GM23338 (cell line): ENCODE results near the gene KIFC1. TPM values are rescaled to one million over a fixed set of nuclear protein-coding genes. Genes with fewer than 3 reads are reported as not detected.

Experiments
- ATAC-seq: fragments of 200-7000 bp; cut with Tn5 transposase; 3 replicates; pipeline ENCODE4 v1.9.1; 2020
- DNase-seq: peaks from one replicate; pipeline ENCODE4 v3.0.0-alpha.2; 2015; ENCODE audit warnings: low spot score
- H2AFZ ChIP-seq: fragments of 200-600 bp; sonication (generic); 2 replicates; pipeline ENCODE4 v1.8.0; 2016; ENCODE audit warnings: antibody characterized with exemption, mild to moderate bottlenecking, moderate library complexity
- H3F3A ChIP-seq: fragments of 200-600 bp; sonication (generic); replicated peaks from 2 replicates; pipeline ENCODE4 v1.8.0; 2017; ENCODE audit warnings: antibody characterized with exemption, mixed run types, low read depth
- H3K27ac ChIP-seq: fragments of 200-600 bp; sonication (generic); 2 replicates; pipeline ENCODE4 v1.6.1; 2016; ENCODE audit warnings: low read depth
- H3K27me3 ChIP-seq: fragments of 200-600 bp; sonication (generic); 2 replicates; pipeline ENCODE4 v1.8.0; 2016; ENCODE audit warnings: mild to moderate bottlenecking, mixed run types, moderate library complexity; ENCODE audit not compliant: insufficient read depth
- H3K36me3 ChIP-seq: fragments of 200-600 bp; sonication (generic); 2 replicates; pipeline ENCODE4 v1.8.0; 2016; ENCODE audit warnings: mild to moderate bottlenecking; ENCODE audit not compliant: insufficient read depth
- H3K4me1 ChIP-seq: fragments of 200-600 bp; sonication (generic); 2 replicates; pipeline ENCODE4 v1.8.0; 2016; ENCODE audit warnings: mild to moderate bottlenecking, moderate library complexity; ENCODE audit not compliant: insufficient read depth
- H3K4me2 ChIP-seq: fragments of 200-600 bp; sonication (generic); 2 replicates; pipeline ENCODE4 v1.7.1; 2017; ENCODE audit warnings: mixed run types
- H3K4me3 ChIP-seq: fragments of 200-600 bp; sonication (generic); 2 replicates; pipeline ENCODE4 v1.6.1; 2016; ENCODE audit warnings: mixed run types
- H3K79me2 ChIP-seq: fragments of 200-600 bp; sonication (generic); replicated peaks from 2 replicates; pipeline ENCODE4 v1.8.0; 2017; ENCODE audit warnings: mild to moderate bottlenecking; ENCODE audit not compliant: insufficient read depth
- H3K9me2 ChIP-seq: fragments of 200-600 bp; sonication (generic); 2 replicates; pipeline ENCODE4 v1.8.0; 2017; ENCODE audit not compliant: insufficient read depth
- H4K20me1 ChIP-seq: fragments of 200-600 bp; sonication (generic); replicated peaks from 2 replicates; pipeline ENCODE4 v1.8.0; 2017; ENCODE audit warnings: mild to moderate bottlenecking; ENCODE audit not compliant: insufficient read depth
- H3K27ac Mint-ChIP-seq: 2 replicates; pipeline ENCODE4 v1.8.0; 2020; ENCODE audit warnings: inconsistent platforms, mild to moderate bottlenecking, moderate library complexity, mixed read lengths
- H3K27me3 Mint-ChIP-seq: 3 replicates; pipeline ENCODE4 v1.8.0; 2022; ENCODE audit warnings: low read depth, mild to moderate bottlenecking, moderate library complexity, mixed read lengths, inconsistent platforms; ENCODE audit not compliant: insufficient read depth, poor library complexity
- H3K36me3 Mint-ChIP-seq: 3 replicates; pipeline ENCODE4 v1.8.0; 2021; ENCODE audit warnings: low read depth, mild to moderate bottlenecking, inconsistent platforms, moderate library complexity, mixed read lengths
- H3K4me1 Mint-ChIP-seq: 3 replicates; pipeline ENCODE4 v1.8.0; 2020; ENCODE audit warnings: mild to moderate bottlenecking, inconsistent platforms, mixed read lengths
- H3K4me3 Mint-ChIP-seq: 3 replicates; pipeline ENCODE4 v1.8.0; 2021; ENCODE audit warnings: moderate library complexity, mild to moderate bottlenecking, inconsistent platforms, mixed read lengths
- H3K9me3 Mint-ChIP-seq: 3 replicates; pipeline ENCODE4 v1.8.0; 2020; ENCODE audit warnings: moderate library complexity, mild to moderate bottlenecking, inconsistent platforms, mixed read lengths
- CREB1 ChIP-seq: fragments of 250-450 bp; sonication (Bioruptor Pico); IDR thresholded peaks from 2 replicates; pipeline ENCODE4 v1.5.0; 2020; ENCODE audit warnings: low read depth, mild to moderate bottlenecking, moderate library complexity
- CTCF ChIP-seq, 2 experiments: fragments of 200-600 bp in 1 of 2; sonication (generic) in 1 of 2; conservative IDR thresholded peaks; 2 replicates each; pipeline versions ENCODE4 v1.5.1 to v1.6.1; 2016 to 2017; ENCODE audit warnings: antibody characterized with exemption in 2 of 2, low read depth in 2 of 2, mild to moderate bottlenecking in 2 of 2, moderate library complexity in 1 of 2
- EZH2 ChIP-seq: fragments of 200-600 bp; sonication (generic); IDR thresholded peaks from one replicate; pipeline ENCODE4 v1.8.0; 2017; ENCODE audit warnings: antibody characterized with exemption, mild to moderate bottlenecking, low read depth; ENCODE audit not compliant: unreplicated experiment
- EZH2phosphoT487 ChIP-seq: fragments of 200-600 bp; sonication (generic); IDR thresholded peaks from one replicate; pipeline ENCODE4 v1.8.1; 2018; ENCODE audit warnings: antibody characterized with exemption; ENCODE audit not compliant: unreplicated experiment
- POLR2AphosphoS5 ChIP-seq: IDR thresholded peaks from 2 replicates; pipeline ENCODE4 v1.6.1; 2016; ENCODE audit warnings: antibody characterized with exemption, low read depth
- STAT1 ChIP-seq: IDR thresholded peaks from one replicate; pipeline ENCODE4 v1.6.1; 2016; ENCODE audit warnings: antibody characterized with exemption; ENCODE audit not compliant: unreplicated experiment
- ZNF114 ChIP-seq: fragments of 250-450 bp; sonication (Bioruptor Pico); IDR thresholded peaks from 2 replicates; pipeline ENCODE4 v1.5.0; 2020; ENCODE audit warnings: mild to moderate bottlenecking, moderate library complexity
- ZNF331 ChIP-seq: fragments of 250-450 bp; sonication (Bioruptor Pico); IDR thresholded peaks from 2 replicates; pipeline ENCODE4 v1.5.0; 2020; ENCODE audit warnings: low read depth, mild to moderate bottlenecking, moderate library complexity
- ZNF462 ChIP-seq: fragments of 250-450 bp; sonication (Bioruptor Pico); IDR thresholded peaks from 2 replicates; pipeline ENCODE4 v1.5.0; 2020; ENCODE audit warnings: mild to moderate bottlenecking, moderate library complexity
- polyA plus RNA-seq: library from polyadenylated mRNA; unstranded; fragments of >200 nt; fragmentation: Nextera tagmentation; extraction: Ambion mirVana; gene quantifications from 2 replicates; pipeline ENCODE4 v1.2.1, GENCODE V29; 2016
- total RNA-seq: library from RNA; depleted of rRNA; stranded (reverse); fragments of >200 nt; shearing (Covaris generic); gene quantifications from 2 replicates; pipeline ENCODE4 v1.2.3, GENCODE V29; 2014

KIFC1 gene
- total and polyA plus RNA-seq, 2 experiments from 2014 or later: 10.3 to 61.7 TPM

GRCh38 chr6:33373960-33374910 lies 17.4 kb upstream of the KIFC1 start:
- ATAC-seq: no peak; the same call in 2 of the 3 replicates
- no peak for TF ChIP-seq ZNF462 (CRISPR knock-in tag)
- TF ChIP-seq ZNF114: no peak
- no peak for TF ChIP-seq CREB1 (CRISPR knock-in tag)
- TF ChIP-seq CTCF (conservative IDR thresholded peaks at IDR 0.05; ENCODE audit: low read depth in 2 of 2): no peak
- TF ChIP-seq POLR2AphosphoS5: no peak
- no peak for TF ChIP-seq EZH2
- no peak for TF ChIP-seq ZNF331 (CRISPR knock-in tag)
- TF ChIP-seq EZH2phosphoT487: no peak
- no peak for TF ChIP-seq STAT1
- Histone ChIP-seq H3K27ac (peak overlapping the region; percentile 78; the same call in 1 of the 2 replicates), H3K4me3 (no peak overlapping the region), H4K20me1 (no peaks in the 10 kb centered on the region), H3K36me3 (no peaks in the 10 kb centered on the region), H3K79me2 (no peaks in the 10 kb centered on the region), H3K4me1 (peaks cover 27% of the 10 kb centered on the region), H2AFZ (no peak overlapping the region), H3F3A (0 out of 2 replicates have a peak, but pooled peaks cover 3% of the 10 kb centered on the region), H3K27me3 (no peaks in the 10 kb centered on the region), H3K9me2 (no peaks in the 10 kb centered on the region), H3K4me2 (no peak overlapping the region)
- no peak for DNase-seq
- no peaks in the 10 kb centered on the region for H3K36me3 Mint-ChIP-seq
- peaks cover 8% of the 10 kb centered on the region for H3K27me3 Mint-ChIP-seq
- H3K9me3 Mint-ChIP-seq: no peaks in the 10 kb centered on the region
- peaks cover 31% of the 10 kb centered on the region for H3K4me1 Mint-ChIP-seq
- peak overlapping the region; percentile 18 for H3K27ac Mint-ChIP-seq
- no peak overlapping the region; the same call in 2 of the 3 replicates for H3K4me3 Mint-ChIP-seq
